ENCODE results near the gene FAM171A2.
A peak's percentile ranks its signal among the peaks of the same experiment; 100 is the strongest.
"Not testable (repeated sequence)": the region's sequence is repeated elsewhere in the genome, so short reads cannot be mapped to it uniquely, and the experiment has no call there.

FAM171A2 gene

GRCh38 chr17:44383861-44384260 is 20.2 kb upstream of the FAM171A2 start:
- no peak for DNase-seq (ENCODE audit: low spot score)

- DNase-seq (ENCODE audit: low spot score): no peak
Measured at GRCh38 chr17:44383363-44383762, 19.7 kb upstream of the FAM171A2 start.

- DNase-seq (ENCODE audit: low spot score): no peak
Measured at GRCh38 chr17:44382917-44383316, 19.3 kb upstream of the FAM171A2 start.

- no peak for DNase-seq (ENCODE audit: low spot score)
Measured at GRCh38 chr17:44381810-44382305, 18.2 kb upstream of the FAM171A2 start.

- DNase-seq (ENCODE audit: low spot score): no peak
Measured at GRCh38 chr17:44380767-44381166, 17.1 kb upstream of the FAM171A2 start.

GRCh38 chr17:44379887-44380286 is 16.2 kb upstream of the FAM171A2 start:
- DNase-seq (ENCODE audit: low spot score): no peak

GRCh38 chr17:44378171-44378705 is 14.6 kb upstream of the FAM171A2 start:
- DNase-seq (ENCODE audit: low spot score): no peak

- no peak for DNase-seq (ENCODE audit: low spot score)
Measured at GRCh38 chr17:44376779-44377178, 13.1 kb upstream of the FAM171A2 start.

GRCh38 chr17:44376124-44376523 is 12.5 kb upstream of the FAM171A2 start:
- DNase-seq (ENCODE audit: low spot score): peak; percentile 66

GRCh38 chr17:44375196-44376017 is 11.8 kb upstream of the FAM171A2 start:
- DNase-seq (ENCODE audit: low spot score): no peak

GRCh38 chr17:44374306-44375195 is 10.9 kb upstream of the FAM171A2 start:
- DNase-seq (ENCODE audit: low spot score): no peak

- DNase-seq (ENCODE audit: low spot score): no peak
Measured at GRCh38 chr17:44372036-44372435, 8.4 kb upstream of the FAM171A2 start.

GRCh38 chr17:44369414-44370023 is 5.9 kb upstream of the FAM171A2 start:
- not testable (repeated sequence) for DNase-seq (ENCODE audit: low spot score)

GRCh38 chr17:44368391-44369243 is 5.0 kb upstream of the FAM171A2 start:
- not testable (repeated sequence) for DNase-seq (ENCODE audit: low spot score)

GRCh38 chr17:44367231-44367979 is 3.8 kb upstream of the FAM171A2 start:
- no peak for DNase-seq (ENCODE audit: low spot score)

GRCh38 chr17:44365051-44365450 is 1.4 kb upstream of the FAM171A2 start:
- not testable (repeated sequence) for DNase-seq (ENCODE audit: low spot score)

- no peak for DNase-seq (ENCODE audit: low spot score)
Measured at GRCh38 chr17:44362949-44363612, 572 bp downstream of the FAM171A2 start.

- no peak for DNase-seq (ENCODE audit: low spot score)
Measured at GRCh38 chr17:44362459-44362948, 1.1 kb downstream of the FAM171A2 start.
